ENCODE results near the gene SZT2. TPM values are rescaled to one million over a fixed set of nuclear protein-coding genes. Genes with fewer than 3 reads are reported as not detected.

Gene SZT2
- total and polyA plus RNA-seq, 2 of the 13 experiments (the other 11 are each of a cell fraction or from before 2014, with no cell fraction given), result 8.0 to 8.8 TPM

- TF ChIP-seq ZNF382 (CRISPR knock-in tag; IDR thresholded peaks at IDR 0.05; ENCODE audit: borderline replicate concordance) (no peak), HIVEP1 (CRISPR knock-in tag; IDR thresholded peaks at IDR 0.05) (no peak), ZNF841 (CRISPR knock-in tag; IDR thresholded peaks at IDR 0.05; ENCODE audit: borderline replicate concordance) (peak; percentile 82; the same call in 1 of the 2 replicates), RFXAP (CRISPR knock-in tag; IDR thresholded peaks at IDR 0.05; ENCODE audit: borderline replicate concordance) (no peak), AHR (CRISPR knock-in tag; IDR thresholded peaks at IDR 0.05) (no peak), PHF21A (CRISPR knock-in tag; IDR thresholded peaks at IDR 0.05) (peak; percentile 80), TCF7L2 (IDR thresholded peaks at IDR 0.05; ENCODE audit: low read depth, low read length) (no peak), GFI1 (CRISPR knock-in tag; IDR thresholded peaks at IDR 0.05; ENCODE audit: borderline replicate concordance) (no peak), TBL1XR1 (IDR thresholded peaks at IDR 0.05; ENCODE audit: borderline replicate concordance, low read length, partially characterized antibody) (peak; percentile 19), LCORL (IDR thresholded peaks at IDR 0.05) (no peak), LCORL (CRISPR knock-in tag; IDR thresholded peaks at IDR 0.05) (no peak), E2F1 (CRISPR knock-in tag; IDR thresholded peaks at IDR 0.05) (0 out of 2 replicates have a peak, but pooled peaks have one; percentile 38), ZFP82 (CRISPR knock-in tag; IDR thresholded peaks at IDR 0.05; ENCODE audit: borderline replicate concordance) (no peak), HINFP (CRISPR knock-in tag; IDR thresholded peaks at IDR 0.05; ENCODE audit: low read depth) (no peak), ZNF790 (CRISPR knock-in tag; IDR thresholded peaks at IDR 0.05; ENCODE audit: borderline replicate concordance) (no peak), MNT (IDR thresholded peaks at IDR 0.05) (peak; percentile 46), TAF1 (CRISPR knock-in tag; IDR thresholded peaks at IDR 0.05) (peak; percentile 54; the same call in 1 of the 2 replicates), ZNF296 (CRISPR knock-in tag; conservative IDR thresholded peaks at IDR 0.05) (no peak), ZNF430 (CRISPR knock-in tag; IDR thresholded peaks at IDR 0.05) (peak; percentile 76; the same call in 1 of the 2 replicates), ZNF747 (CRISPR knock-in tag; IDR thresholded peaks at IDR 0.05; ENCODE audit: borderline replicate concordance) (0 out of 2 replicates have a peak, but pooled peaks have one; percentile 35), YY1 (IDR thresholded peaks at IDR 0.05; ENCODE audit: insufficient read depth, insufficient replicate concordance, low read depth, low read length) (no peak), HMG20A (CRISPR knock-in tag; IDR thresholded peaks at IDR 0.05; ENCODE audit: borderline replicate concordance) (no peak), ZNF563 (CRISPR knock-in tag; IDR thresholded peaks at IDR 0.05) (no peak), DPF2 (CRISPR knock-in tag; IDR thresholded peaks at IDR 0.05; ENCODE audit: borderline replicate concordance, low read depth) (no peak), ZNF672 (CRISPR knock-in tag; IDR thresholded peaks at IDR 0.05) (0 out of 2 replicates have a peak, but pooled peaks have one; percentile 52), FOXO1 (CRISPR knock-in tag; IDR thresholded peaks at IDR 0.05) (no peak), NFE2L1 (CRISPR knock-in tag; IDR thresholded peaks at IDR 0.05; ENCODE audit: borderline replicate concordance) (no peak; the same call in 1 of the 2 replicates)
Observed at GRCh38 chr1:43358746-43359693, 30.7 kb upstream of the SZT2 start, which contains the start of gene CDC20 (continued).
